DLD1 (cell line): ENCODE measurements around the gene TTC33.
"Not testable (repeated sequence)": the region's sequence is repeated elsewhere in the genome, so short reads cannot be mapped to it uniquely, and the experiment has no call there.

ENCODE experiments used
- in situ Hi-C: cut with HindIII; loops from 2 replicates; pipeline ENCODE4 v1.10.0; 2017; ENCODE audit warnings: low sequenced_read_pairs

Gene TTC33

GRCh38 chr5:40720069-40720468 lies 35.7 kb downstream of the TTC33 start:
- in situ Hi-C loops, result no loop called here

- in situ Hi-C loops, result no loop called here
Measured at GRCh38 chr5:40717281-40717680, 38.5 kb downstream of the TTC33 start.

- in situ Hi-C loops, result no loop called here
Measured at GRCh38 chr5:40716590-40716989, 39.2 kb downstream of the TTC33 start.

- in situ Hi-C loops, result no loop called here
Measured at GRCh38 chr5:40716000-40716399, 39.8 kb downstream of the TTC33 start.

GRCh38 chr5:40714001-40714400 lies 41.8 kb downstream of the TTC33 start:
- in situ Hi-C loops, result no loop called here

- in situ Hi-C loops, result not testable (repeated sequence)
Measured at GRCh38 chr5:40710575-40710974, 45.2 kb downstream of the TTC33 start.

GRCh38 chr5:40705484-40705883 lies 50.3 kb downstream of the TTC33 start:
- in situ Hi-C loops, result not testable (repeated sequence)

GRCh38 chr5:40702027-40702426 lies 53.7 kb downstream of the TTC33 start:
- in situ Hi-C loops, result not testable (repeated sequence)

GRCh38 chr5:40700116-40700782 lies 55.5 kb downstream of the TTC33 start:
- in situ Hi-C loops, result no loop called here

GRCh38 chr5:40694433-40694832 lies 61.3 kb downstream of the TTC33 start:
- in situ Hi-C loops, result no loop called here

- in situ Hi-C loops, result no loop called here
Measured at GRCh38 chr5:40691894-40692293, 63.9 kb downstream of the TTC33 start.

- in situ Hi-C loops, result no loop called here
Measured at GRCh38 chr5:40690267-40690666, 65.5 kb downstream of the TTC33 start.

GRCh38 chr5:40689438-40689837 lies 66.3 kb downstream of the TTC33 start:
- in situ Hi-C loops, result no loop called here

- in situ Hi-C loops, result no loop called here
Measured at GRCh38 chr5:40688996-40689395, 66.8 kb downstream of the TTC33 start.

GRCh38 chr5:40688127-40688761 lies 67.5 kb downstream of the TTC33 start:
- in situ Hi-C loops, result no loop called here

GRCh38 chr5:40687321-40687720 lies 68.4 kb downstream of the TTC33 start:
- in situ Hi-C loops, result no loop called here

GRCh38 chr5:40685976-40686486 lies 69.7 kb downstream of the TTC33 start:
- in situ Hi-C loops, result no loop called here

GRCh38 chr5:40685193-40685592 lies 70.6 kb downstream of the TTC33 start:
- in situ Hi-C loops, result no loop called here

GRCh38 chr5:40683305-40683704 lies 72.5 kb downstream of the TTC33 start:
- in situ Hi-C loops, result no loop called here

GRCh38 chr5:40682154-40683017 lies 73.4 kb downstream of the TTC33 start:
- in situ Hi-C loops, result no loop called here

- in situ Hi-C loops, result no loop called here
Measured at GRCh38 chr5:40681363-40682153, 74.2 kb downstream of the TTC33 start.
